A673 (cell line): ENCODE results near the gene NFIC.

Experiments used
- CTCF ChIP-seq: fragments of 300-800, 200-600 bp; sonication (generic); conservative IDR thresholded peaks from 2 replicates; pipeline ENCODE4 v1.5.1; 2017; ENCODE audit warnings: low read depth, mild to moderate bottlenecking, antibody characterized with exemption, low read length, moderate library complexity, mixed read lengths
- EZH2 ChIP-seq: fragments of 200-600 bp; sonication (generic); IDR thresholded peaks from 2 replicates; pipeline ENCODE4 v1.6.1; 2017; ENCODE audit warnings: borderline replicate concordance, low read depth, mild to moderate bottlenecking, mixed read lengths, antibody characterized with exemption, low read length; ENCODE audit not compliant: poor library complexity, severe bottlenecking

- TF ChIP-seq EZH2 (no peak), CTCF (no peak)
Measured at GRCh38 chr19:3408996-3409345, 42.6 kb downstream of the NFIC start.
